Measurements from ENCODE around the gene CUX1. TPM values are rescaled to one million over a fixed set of nuclear protein-coding genes. Genes with fewer than 3 reads are reported as not detected.
A peak's percentile ranks its signal among the peaks of the same experiment; 100 is the strongest.
"Not testable (repeated sequence)": the region's sequence is repeated elsewhere in the genome, so short reads cannot be mapped to it uniquely, and the experiment has no call there.

Gene CUX1
- total RNA-seq, 1 experiment from 2014 or later, result 39.6 TPM

DNA sequence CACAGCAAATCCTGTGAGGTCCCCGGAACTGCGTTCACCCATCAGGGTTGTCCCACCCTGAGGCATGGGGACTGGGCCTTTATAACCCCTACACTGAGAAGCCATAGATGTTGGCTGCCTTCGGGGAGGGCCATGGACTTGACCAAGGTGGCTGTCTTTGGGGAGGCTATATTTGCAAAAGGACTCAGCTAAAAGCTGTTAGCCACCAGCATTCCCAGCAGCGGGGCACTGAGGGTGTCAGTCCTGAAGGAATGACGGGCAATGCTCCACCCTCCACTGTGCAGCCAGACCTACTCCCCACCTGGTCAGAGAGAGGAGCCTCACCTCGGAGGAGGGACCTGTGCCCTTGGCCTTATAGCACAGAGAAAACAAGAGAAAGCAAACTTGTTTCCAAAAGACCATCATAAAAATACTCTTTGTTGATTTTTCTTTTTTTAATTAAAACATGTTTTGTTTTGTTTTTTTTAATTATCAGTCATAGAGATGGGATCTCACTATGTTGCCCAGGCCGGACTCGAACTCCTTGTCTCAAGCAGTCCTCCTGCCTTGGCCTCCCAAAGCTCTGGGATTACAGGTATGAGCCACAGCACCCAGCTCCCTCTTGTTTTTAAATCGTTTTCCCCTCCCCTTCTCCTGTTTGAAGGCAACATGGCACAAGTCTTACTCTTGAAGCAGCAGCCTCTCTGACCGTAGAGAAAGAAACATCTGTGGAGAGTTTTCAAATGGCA lies 26.7 kb upstream of the CUX1 start:
- Histone ChIP-seq H4K20me1 (ENCODE audit: low read length) (no peaks in the 10 kb centered on the region), H3K4me1 (ENCODE audit: insufficient read depth, low read length) (0 out of 2 replicates have a peak, but pooled peaks cover 5% of the 10 kb centered on the region), H3K4me2 (ENCODE audit: low read length) (no peak overlapping the region), H3K79me2 (ENCODE audit: low read length) (no peaks in the 10 kb centered on the region), H3K9me3 (ENCODE audit: low read length) (no peaks in the 10 kb centered on the region), H3K27ac (ENCODE audit: low read length) (no peak overlapping the region), H3F3A (ENCODE audit: low read length, unreplicated experiment) (no peaks in the 10 kb centered on the region), H3K9ac (ENCODE audit: low read length) (no peak overlapping the region), H3K36me3 (ENCODE audit: low read depth, low read length) (no peaks in the 10 kb centered on the region), H3K4me3 (ENCODE audit: low read length) (no peak overlapping the region), H3K9me2 (replicated peaks; ENCODE audit: low read length) (no peaks in the 10 kb centered on the region), H2AFZ (ENCODE audit: low read length) (no peak overlapping the region), H3K27me3 (ENCODE audit: low read length) (no peaks in the 10 kb centered on the region)
- TF ChIP-seq EZH2 (IDR thresholded peaks at IDR 0.05; ENCODE audit: low read length, unreplicated experiment) (no peak), EZH2phosphoT487 (IDR thresholded peaks at IDR 0.05; ENCODE audit: borderline replicate concordance, low read length) (no peak), CTCF (conservative IDR thresholded peaks at IDR 0.05; ENCODE audit: low read depth, low read length) (no peak)
- ChIA-PET POLR2A (ENCODE audit: unreplicated experiment) (no interaction called here), CTCF (no interaction called here)
- DNase-seq, result no peak
- intact Hi-C loops (cut with micrococcal nuclease), result no loop called here
- BruUV-seq (replicated peaks), result no TSS peak
- ATAC-seq, result no peak

DNA sequence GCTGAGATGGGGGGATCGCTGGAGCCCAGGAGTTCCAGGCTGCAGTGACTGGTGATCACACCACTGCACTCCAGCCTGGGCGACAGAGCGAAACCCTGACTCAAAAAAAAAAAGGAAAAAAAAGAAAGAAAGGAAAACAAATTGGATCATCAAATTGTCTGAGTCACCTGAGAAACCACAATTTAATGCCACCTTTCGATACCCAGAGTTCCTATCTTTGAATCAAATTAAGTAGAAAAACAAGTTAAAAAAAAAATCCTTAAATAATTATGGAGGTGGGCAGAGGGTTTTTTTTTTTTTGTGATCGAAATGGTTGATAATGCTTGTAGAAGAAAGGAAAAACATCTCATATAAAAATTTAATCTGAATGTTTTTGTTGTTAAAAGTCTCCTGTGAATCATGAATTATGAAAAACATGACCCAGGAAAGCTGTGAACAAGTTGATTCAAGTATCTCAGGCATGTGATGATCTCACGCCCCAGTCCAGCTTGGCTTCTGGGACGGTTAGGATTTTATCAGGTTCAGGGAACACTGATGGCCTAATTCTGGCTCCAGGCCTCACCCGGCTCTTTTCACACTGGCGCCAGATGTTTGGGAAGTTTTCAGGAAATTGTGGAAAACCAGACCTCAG lies 25.3 kb upstream of the CUX1 start:
- Histone ChIP-seq H3K9ac (ENCODE audit: low read length) (no peak overlapping the region), H3F3A (ENCODE audit: low read length, unreplicated experiment) (no peaks in the 10 kb centered on the region), H4K20me1 (ENCODE audit: low read length) (no peaks in the 10 kb centered on the region), H2AFZ (ENCODE audit: low read length) (no peak overlapping the region), H3K36me3 (ENCODE audit: low read depth, low read length) (no peaks in the 10 kb centered on the region), H3K79me2 (ENCODE audit: low read length) (no peaks in the 10 kb centered on the region), H3K4me3 (ENCODE audit: low read length) (no peak overlapping the region), H3K4me1 (ENCODE audit: insufficient read depth, low read length) (0 out of 2 replicates have a peak, but pooled peaks cover 5% of the 10 kb centered on the region), H3K9me3 (ENCODE audit: low read length) (no peaks in the 10 kb centered on the region), H3K9me2 (replicated peaks; ENCODE audit: low read length) (no peaks in the 10 kb centered on the region), H3K27me3 (ENCODE audit: low read length) (no peaks in the 10 kb centered on the region), H3K27ac (ENCODE audit: low read length) (no peak overlapping the region), H3K4me2 (ENCODE audit: low read length) (no peak overlapping the region)
- DNase-seq (peak; percentile 35), ATAC-seq (no peak)
- no peak for TF ChIP-seq EZH2 (IDR thresholded peaks at IDR 0.05; ENCODE audit: low read length, unreplicated experiment)
- TF ChIP-seq EZH2phosphoT487 (IDR thresholded peaks at IDR 0.05; ENCODE audit: borderline replicate concordance, low read length), result no peak
- no peak for TF ChIP-seq CTCF (conservative IDR thresholded peaks at IDR 0.05; ENCODE audit: low read depth, low read length)
- no TSS peak for BruUV-seq (replicated peaks)
- intact Hi-C loops (cut with micrococcal nuclease), result no loop called here
- CTCF ChIA-PET, result no interaction called here
- POLR2A ChIA-PET (ENCODE audit: unreplicated experiment), result no interaction called here

GRCh38 chr7:101792682-101793071 lies 24.7 kb upstream of the CUX1 start:
- H2AFZ ChIP-seq (ENCODE audit: low read length); DNase-seq; BruUV-seq (replicated peaks); H3K27me3 ChIP-seq (ENCODE audit: low read length); H3K9me2 ChIP-seq (replicated peaks; ENCODE audit: low read length); intact Hi-C loops (cut with micrococcal nuclease); H3K36me3 ChIP-seq (ENCODE audit: low read depth, low read length); H4K20me1 ChIP-seq (ENCODE audit: low read length); H3F3A ChIP-seq (ENCODE audit: low read length, unreplicated experiment); POLR2A ChIA-PET (ENCODE audit: unreplicated experiment); H3K4me1 ChIP-seq (ENCODE audit: insufficient read depth, low read length); H3K79me2 ChIP-seq (ENCODE audit: low read length); H3K9me3 ChIP-seq (ENCODE audit: low read length); CTCF ChIA-PET; H3K27ac ChIP-seq (ENCODE audit: low read length); H3K9ac ChIP-seq (ENCODE audit: low read length); ATAC-seq; H3K4me2 ChIP-seq (ENCODE audit: low read length); H3K4me3 ChIP-seq (ENCODE audit: low read length): not testable (repeated sequence)
